ENCODE data around the gene RGS1. TPM values are rescaled to one million over a fixed set of nuclear protein-coding genes. Genes with fewer than 3 reads are reported as not detected.

RGS1 gene
- total RNA-seq, 4 donors from 2014 or later: 7.4 to 55.9 (median 22.6) TPM

GRCh38 chr1:192538407-192539296 lies 36.9 kb upstream of the RGS1 start:
- WGBS, 2 donors: 33 to 40% methylated on average over 3 of the region's 3 CpGs
- DNase-seq: no peak
- H3K27ac ChIP-seq: peak overlapping the region; percentile 48 to 79 (median 74)

GRCh38 chr1:192539297-192540092 lies 36.1 kb upstream of the RGS1 start:
- H3K4me1 ChIP-seq: peaks cover 10 to 18% (median 13%) of the 10 kb centered on the region in 3 donors
- no peak for DNase-seq
- no peaks in the 10 kb centered on the region for H3K36me3 ChIP-seq
- intact Hi-C loops (cut with DNase I): no loop called here
- H3K9me3 ChIP-seq: no peaks in the 10 kb centered on the region
- TF ChIP-seq CTCF (IDR thresholded peaks at IDR 0.05) (no peak), POLR2A (IDR thresholded peaks at IDR 0.05) (no peak)
- WGBS, 2 donors: 15 to 19% methylated on average over 4 of the region's 4 CpGs
- H3K27me3 ChIP-seq: no peaks in the 10 kb centered on the region
- peak overlapping the region; percentile 48 to 79 (median 74) for H3K27ac ChIP-seq
- no peak overlapping the region for H3K4me3 ChIP-seq

More at GRCh38 chr1:192538407-192539296, 36.9 kb upstream of the RGS1 start:
- Histone ChIP-seq H3K27me3 (no peaks in the 10 kb centered on the region), H3K36me3 (no peaks in the 10 kb centered on the region), H3K4me3 (no peak overlapping the region), H3K4me1 (peaks cover 10 to 18% (median 13%) of the 10 kb centered on the region in 3 donors), H3K9me3 (no peaks in the 10 kb centered on the region)
- TF ChIP-seq CTCF (IDR thresholded peaks at IDR 0.05): no peak
- TF ChIP-seq POLR2A (IDR thresholded peaks at IDR 0.05): peak in 1 of 4 donors; percentile 46
- intact Hi-C loops (cut with DNase I): no loop called here

GRCh38 chr1:192543445-192543844 lies 32.1 kb upstream of the RGS1 start:
- Histone ChIP-seq H3K36me3 (no peaks in the 10 kb centered on the region), H3K9me3 (no peaks in the 10 kb centered on the region), H3K27me3 (no peaks in the 10 kb centered on the region), H3K4me3 (no peak overlapping the region), H3K27ac (no peak overlapping the region), H3K4me1 (peaks cover 10 to 22% (median 21%) of the 10 kb centered on the region in 3 donors)
- no peak for DNase-seq
- TF ChIP-seq POLR2A (IDR thresholded peaks at IDR 0.05) (no peak), CTCF (IDR thresholded peaks at IDR 0.05) (no peak)
- WGBS, 2 donors: 91 to 92% methylated on average over 5 of the region's 5 CpGs
- intact Hi-C loops (cut with DNase I): no loop called here

GRCh38 chr1:192545896-192546521 lies 29.6 kb upstream of the RGS1 start:
- no peaks in the 10 kb centered on the region for H3K36me3 ChIP-seq
- WGBS, 2 donors: 65 to 81% methylated on average over 3 of the region's 3 CpGs
- peak overlapping the region in 1 of 4 donors; percentile 47 for H3K27ac ChIP-seq
- no peak overlapping the region for H3K4me3 ChIP-seq
- H3K4me1 ChIP-seq: peaks cover 0 to 8% (median 7%) of the 10 kb centered on the region in 3 donors
- no peaks in the 10 kb centered on the region for H3K9me3 ChIP-seq
- no peak for DNase-seq
- no peaks in the 10 kb centered on the region for H3K27me3 ChIP-seq
- no peak for TF ChIP-seq POLR2A (IDR thresholded peaks at IDR 0.05)
- TF ChIP-seq CTCF (IDR thresholded peaks at IDR 0.05): peak in 3 of 6 experiments; percentile 25 to 30 (median 28)
- intact Hi-C loops (cut with DNase I): no loop called here
